HFF-Myc (cell line): ENCODE measurements around the gene SELENOI.
A peak's percentile ranks its signal among the peaks of the same experiment; 100 is the strongest.

Source experiments
- DNase-seq: peaks from one replicate; pipeline ENCODE4 v3.0.0-alpha.2; 2011; ENCODE audit warnings: low read depth; ENCODE audit errors: extremely low read depth
- H3K4me3 ChIP-seq: replicated peaks from 2 replicates; pipeline ENCODE4 v1.5.1; 2011; ENCODE audit warnings: low read depth, mild to moderate bottlenecking, control low read depth, low read length
- TF ChIP-seq, protein P1 (sequence below): IDR thresholded peaks from 2 replicates; pipeline ENCODE4 v1.5.1; 2012; ENCODE audit warnings: mild to moderate bottlenecking, low read depth, low read length, control low read depth; ENCODE audit errors: missing control alignments

Gene SELENOI

DNA sequence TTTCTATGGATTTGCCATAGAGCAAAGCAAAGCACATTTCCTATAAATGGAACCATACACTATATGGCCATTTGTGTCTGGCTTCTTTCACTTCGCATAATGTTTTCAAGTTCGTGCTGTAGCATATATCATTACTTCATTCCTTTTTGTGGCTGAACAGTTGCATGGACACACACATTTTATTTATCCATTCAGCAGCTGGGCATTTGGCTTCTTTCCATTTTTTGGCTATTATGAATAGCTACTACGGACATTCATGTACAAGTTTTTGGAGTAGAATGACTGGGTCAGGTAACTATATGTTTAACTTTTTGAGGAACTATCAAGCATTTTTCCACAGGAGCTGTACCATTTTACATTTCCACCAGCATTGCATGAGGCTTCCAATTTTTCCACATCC lies 10.7 kb upstream of the SELENOI start:
- TF ChIP-seq, protein P1, sequence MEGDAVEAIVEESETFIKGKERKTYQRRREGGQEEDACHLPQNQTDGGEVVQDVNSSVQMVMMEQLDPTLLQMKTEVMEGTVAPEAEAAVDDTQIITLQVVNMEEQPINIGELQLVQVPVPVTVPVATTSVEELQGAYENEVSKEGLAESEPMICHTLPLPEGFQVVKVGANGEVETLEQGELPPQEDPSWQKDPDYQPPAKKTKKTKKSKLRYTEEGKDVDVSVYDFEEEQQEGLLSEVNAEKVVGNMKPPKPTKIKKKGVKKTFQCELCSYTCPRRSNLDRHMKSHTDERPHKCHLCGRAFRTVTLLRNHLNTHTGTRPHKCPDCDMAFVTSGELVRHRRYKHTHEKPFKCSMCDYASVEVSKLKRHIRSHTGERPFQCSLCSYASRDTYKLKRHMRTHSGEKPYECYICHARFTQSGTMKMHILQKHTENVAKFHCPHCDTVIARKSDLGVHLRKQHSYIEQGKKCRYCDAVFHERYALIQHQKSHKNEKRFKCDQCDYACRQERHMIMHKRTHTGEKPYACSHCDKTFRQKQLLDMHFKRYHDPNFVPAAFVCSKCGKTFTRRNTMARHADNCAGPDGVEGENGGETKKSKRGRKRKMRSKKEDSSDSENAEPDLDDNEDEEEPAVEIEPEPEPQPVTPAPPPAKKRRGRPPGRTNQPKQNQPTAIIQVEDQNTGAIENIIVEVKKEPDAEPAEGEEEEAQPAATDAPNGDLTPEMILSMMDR = no peak
- H3K4me3 ChIP-seq = no peak overlapping the region
- DNase-seq = no peak

DNA sequence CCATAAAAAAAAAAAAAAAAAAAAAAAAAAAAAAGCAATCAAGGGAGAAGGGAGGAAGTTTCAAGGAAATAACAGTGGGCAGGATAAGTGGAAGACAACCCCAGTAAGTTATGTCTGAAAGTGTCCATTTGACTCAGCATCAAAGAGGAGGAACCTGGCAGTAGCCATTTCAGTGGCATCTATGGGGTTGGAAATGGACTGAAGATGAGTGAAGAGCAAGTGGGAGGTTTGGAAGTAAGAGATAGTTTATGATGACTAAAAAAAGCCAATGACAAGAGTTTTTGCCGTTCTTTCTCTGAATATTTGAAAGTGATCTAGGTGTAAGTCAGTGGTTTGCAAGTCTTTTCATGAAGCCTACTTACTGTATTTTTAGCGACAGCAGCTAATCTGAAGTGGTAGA lies 9.2 kb upstream of the SELENOI start:
- no peak overlapping the region for H3K4me3 ChIP-seq
- DNase-seq = no peak
- TF ChIP-seq, protein P1 = no peak

DNA sequence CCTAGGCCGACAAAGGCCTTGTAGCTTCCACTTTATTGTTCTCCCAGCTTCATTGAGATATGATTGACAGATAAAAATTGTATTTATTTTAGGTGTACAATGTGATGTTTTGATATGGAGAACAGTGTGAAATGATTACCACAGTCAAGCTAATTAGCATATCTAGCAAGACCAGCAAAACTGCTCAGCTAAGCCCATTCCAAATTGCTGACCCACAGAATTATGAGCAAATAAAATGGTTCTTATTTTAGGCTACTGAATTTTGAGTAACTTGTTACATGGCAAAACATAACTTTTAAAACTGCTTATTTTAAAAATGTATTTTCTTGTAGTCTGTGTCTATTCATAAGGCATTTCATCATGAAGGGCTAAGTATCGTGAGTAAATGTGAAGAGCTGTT lies 8.6 kb upstream of the SELENOI start:
- TF ChIP-seq, protein P1 = no peak
- no peak for DNase-seq
- H3K4me3 ChIP-seq = no peak overlapping the region

DNA sequence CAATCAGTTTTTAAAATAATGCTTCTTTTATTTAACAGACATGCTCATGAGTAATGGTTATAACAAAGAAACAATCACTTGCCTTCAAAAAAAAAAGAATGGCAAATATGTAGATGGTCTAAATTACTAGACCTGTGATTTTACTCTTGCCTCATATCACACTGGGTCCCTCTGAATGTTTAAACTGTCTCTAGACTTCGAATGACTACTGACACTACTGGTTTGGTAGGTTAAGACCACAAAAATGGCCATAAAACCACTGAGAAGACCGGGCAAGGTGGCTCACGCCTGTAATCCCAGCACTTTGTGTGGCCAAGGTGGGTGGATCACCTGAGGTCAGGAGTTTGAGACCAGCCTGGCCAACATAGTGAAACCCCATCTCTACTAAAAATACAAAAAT lies 5.1 kb upstream of the SELENOI start:
- TF ChIP-seq, protein P1 = no peak
- no peak overlapping the region for H3K4me3 ChIP-seq
- no peak for DNase-seq

DNA sequence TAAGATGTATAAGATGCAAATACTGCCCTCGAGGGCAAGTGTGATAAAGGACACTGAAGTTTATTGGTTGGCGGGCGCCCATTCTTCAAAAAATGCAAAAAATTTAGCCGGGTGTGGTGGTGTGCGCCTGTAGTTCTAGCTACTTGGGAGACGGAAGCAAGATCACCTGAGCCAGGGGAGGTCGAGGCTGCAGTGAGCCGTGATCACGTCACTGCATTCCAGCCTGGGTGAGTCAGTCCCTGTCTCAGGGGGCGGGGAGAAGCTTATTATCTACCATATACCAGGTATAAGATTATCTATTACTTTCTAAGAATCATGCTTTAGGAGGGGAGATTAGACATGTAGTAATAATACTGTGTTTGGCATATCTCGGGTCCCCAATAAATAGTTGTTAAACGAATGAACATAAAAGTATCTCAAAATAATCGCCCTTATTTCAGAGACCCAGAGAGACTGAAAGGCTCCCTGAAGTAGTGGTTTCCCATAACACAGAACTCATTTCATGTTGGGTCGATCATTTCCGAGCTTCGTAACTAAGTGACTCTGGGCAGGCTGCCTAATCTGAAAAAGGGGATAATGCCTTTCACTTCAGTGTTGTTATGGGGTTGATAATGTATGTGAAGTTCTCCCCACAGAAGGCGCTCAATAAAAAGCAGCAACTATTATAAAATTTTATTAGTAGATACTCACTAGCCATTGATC lies 1.2 kb upstream of the SELENOI start:
- TF ChIP-seq, protein P1 = no peak
- no peak for DNase-seq
- H3K4me3 ChIP-seq = peak overlapping the region; percentile 79

DNA sequence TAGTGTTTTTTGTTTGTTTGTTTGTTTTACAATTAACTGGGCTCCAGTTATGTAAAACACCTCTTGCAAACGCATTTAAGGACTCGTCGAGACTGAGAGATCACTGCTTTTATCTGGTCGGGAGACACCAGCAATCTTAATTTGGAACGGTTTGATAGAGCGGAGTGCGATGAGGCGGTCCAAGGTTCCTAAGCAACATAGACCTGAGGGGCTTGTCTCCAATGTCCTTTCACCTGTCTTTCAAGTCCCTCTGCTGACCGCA lies 729 bp upstream of the SELENOI start:
- H3K4me3 ChIP-seq = peak overlapping the region; percentile 79
- DNase-seq = no peak
- TF ChIP-seq, protein P1 = no peak

DNA sequence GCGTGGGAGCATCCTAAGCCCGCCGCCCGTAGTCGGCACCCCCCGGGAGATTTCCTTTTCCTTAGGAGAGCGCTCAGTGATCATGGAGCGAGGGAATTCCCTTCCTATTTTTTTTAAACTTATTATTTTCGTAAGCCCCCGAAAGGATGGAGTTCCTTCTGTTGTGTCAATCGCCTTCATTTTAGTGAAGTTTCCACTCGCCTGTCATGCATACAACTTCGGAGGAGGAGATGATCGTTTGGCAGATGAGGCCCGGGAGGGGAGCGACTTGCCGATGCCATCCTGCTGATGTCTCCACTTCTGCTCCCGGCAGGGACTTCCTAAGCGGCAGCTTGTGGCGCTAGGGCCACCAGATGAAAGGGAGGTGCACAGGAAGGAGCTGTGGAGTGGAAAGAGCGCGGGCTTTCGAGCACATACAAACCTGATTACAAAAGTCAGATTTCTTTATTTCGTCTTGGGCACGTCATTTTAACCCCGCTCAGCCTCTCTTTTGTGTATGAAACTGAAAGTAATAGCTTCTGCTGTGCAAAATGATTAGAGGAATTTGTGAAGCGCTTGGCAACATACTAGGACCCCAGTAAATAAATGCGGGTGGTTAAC lies 611 bp downstream of the SELENOI start, which contains the start of gene ADGRF3:
Gene ADGRF3 (minus strand): TSS at position 336 of the 600 bp plus-strand sequence. CDS start 555 bp downstream, outside the sequence.
- TF ChIP-seq, protein P1 = no peak
- no peak for DNase-seq
- peak within 1 kb of the TSS; percentile 79 for H3K4me3 ChIP-seq
